GM12872 (cell line): Measurements from ENCODE around the gene GULP1.

Experiments used
- CTCF ChIP-seq: IDR thresholded peaks from 3 replicates; pipeline ENCODE4 v1.5.1; 2011; ENCODE audit warnings: low read depth, mild to moderate bottlenecking, low read length, moderate library complexity; ENCODE audit not compliant: insufficient read depth

GULP1 gene

GRCh38 chr2:188365058-188365641, 73.5 kb downstream of the GULP1 start:
- TF ChIP-seq CTCF: no peak

- TF ChIP-seq CTCF: no peak
Measured at GRCh38 chr2:188367164-188367563, 75.5 kb downstream of the GULP1 start.

GRCh38 chr2:188369365-188369764, 77.7 kb downstream of the GULP1 start:
- TF ChIP-seq CTCF: peak; percentile 73

GRCh38 chr2:188378371-188378950, 86.8 kb downstream of the GULP1 start:
- TF ChIP-seq CTCF: no peak

GRCh38 chr2:188379748-188380147, 88.1 kb downstream of the GULP1 start:
- TF ChIP-seq CTCF: no peak

- TF ChIP-seq CTCF: no peak
Measured at GRCh38 chr2:188380280-188380679, 88.6 kb downstream of the GULP1 start.

- TF ChIP-seq CTCF: no peak
Measured at GRCh38 chr2:188381614-188382013, 89.9 kb downstream of the GULP1 start.
